HepG2 (cell line): ENCODE data around the gene ANO9. TPM values are rescaled to one million over a fixed set of nuclear protein-coding genes. Genes with fewer than 3 reads are reported as not detected.

Experiments
- CREB3 ChIP-seq: sonication (generic); formaldehyde crosslinking; IDR thresholded peaks from 2 replicates; pipeline ENCODE4 v1.5.0; 2020; ENCODE audit warnings: missing genetic modification reagents
- ELF4 ChIP-seq: sonication (generic); formaldehyde crosslinking; IDR thresholded peaks from 2 replicates; pipeline ENCODE4 v1.5.0; 2020; ENCODE audit warnings: missing genetic modification reagents, mild to moderate bottlenecking, moderate library complexity, borderline replicate concordance
- FOXK1 ChIP-seq: sonication (generic); formaldehyde crosslinking; IDR thresholded peaks from 2 replicates; pipeline ENCODE4 v1.4.0; 2020; ENCODE audit warnings: low read depth, missing genetic modification reagents, borderline replicate concordance
- GLI4 ChIP-seq: sonication (generic); formaldehyde crosslinking; IDR thresholded peaks from 2 replicates; pipeline ENCODE4 v1.5.1; 2020; ENCODE audit warnings: missing genetic modification reagents, mild to moderate bottlenecking, moderate library complexity, borderline replicate concordance
- GMEB1 ChIP-seq: sonication (generic); formaldehyde crosslinking; IDR thresholded peaks from 2 replicates; pipeline ENCODE4 v1.5.1; 2020; ENCODE audit warnings: missing genetic modification reagents, mild to moderate bottlenecking, borderline replicate concordance
- HES4 ChIP-seq: sonication (generic); formaldehyde crosslinking; IDR thresholded peaks from 2 replicates; pipeline ENCODE4 v1.9.0; 2021; ENCODE audit warnings: mild to moderate bottlenecking, missing genetic modification reagents, borderline replicate concordance
- HIC2 ChIP-seq: sonication (generic); formaldehyde crosslinking; IDR thresholded peaks from 2 replicates; pipeline ENCODE4 v1.9.0; 2022; ENCODE audit warnings: low read depth, missing genetic modification reagents
- RNF2 ChIP-seq: fragments of 450-650 bp; conservative IDR thresholded peaks from 2 replicates; pipeline ENCODE4 v1.6.1; 2016; ENCODE audit warnings: low read depth
- SAP130 ChIP-seq: IDR thresholded peaks from 2 replicates; pipeline ENCODE4 v1.6.1; 2016; ENCODE audit warnings: low read depth
- SIX4 ChIP-seq: sonication (generic); formaldehyde crosslinking; IDR thresholded peaks from 2 replicates; pipeline ENCODE4 v1.4.0; 2020; ENCODE audit warnings: missing genetic modification reagents
- SMARCE1 ChIP-seq: fragments of 450-650 bp; IDR thresholded peaks from 2 replicates; pipeline ENCODE4 v1.6.1; 2017; ENCODE audit warnings: borderline replicate concordance
- ZBTB1 ChIP-seq: sonication (generic); formaldehyde crosslinking; IDR thresholded peaks from 2 replicates; pipeline ENCODE4 v1.4.0; 2020; ENCODE audit warnings: missing genetic modification reagents, borderline replicate concordance
- ZNF205 ChIP-seq: IDR thresholded peaks from 2 replicates; pipeline ENCODE4 v1.6.1; 2018; ENCODE audit warnings: missing biosample characterization, missing genetic modification reagents
- ZNF468 ChIP-seq: sonication (generic); formaldehyde crosslinking; IDR thresholded peaks from 2 replicates; pipeline ENCODE4 v1.8.0; 2022; ENCODE audit warnings: mild to moderate bottlenecking, moderate library complexity, missing genetic modification reagents
- ZNF687 ChIP-seq: sonication (generic); formaldehyde crosslinking; IDR thresholded peaks from 2 replicates; pipeline ENCODE4 v1.5.1; 2020; ENCODE audit warnings: mild to moderate bottlenecking, missing genetic modification reagents, moderate library complexity
- ZNF703 ChIP-seq: sonication (generic); formaldehyde crosslinking; IDR thresholded peaks from 2 replicates; pipeline ENCODE4 v1.5.1; 2020; ENCODE audit warnings: missing genetic modification reagents, mild to moderate bottlenecking, moderate library complexity, borderline replicate concordance
- ZNF713 ChIP-seq: sonication (generic); formaldehyde crosslinking; IDR thresholded peaks from 2 replicates; pipeline ENCODE4 v1.4.0; 2020; ENCODE audit warnings: mild to moderate bottlenecking, missing genetic modification reagents
- ZNF839 ChIP-seq: sonication (generic); formaldehyde crosslinking; IDR thresholded peaks from 2 replicates; pipeline ENCODE4 v1.4.0; 2020; ENCODE audit warnings: missing genetic modification reagents, mild to moderate bottlenecking, borderline replicate concordance
- polyA plus RNA-seq, 8 experiments: library from polyadenylated mRNA; depleted of rRNA in 3 of 8; stranded (reverse) in 7 of 8; unstranded in 1 of 8; fragments of >200 nt; fragmentation: Illumina TruSeq in 4 of 8; extraction: Trizol in 4 of 8; gene quantifications; 2 replicates each; pipeline versions ENCODE4 v1.2.1 to v1.2.3, GENCODE V29; 2011 to 2016; ENCODE audit warnings: low read depth in 4 of 8, missing spikeins in 1 of 8, mixed read lengths in 1 of 8; ENCODE audit not compliant: insufficient read depth in 1 of 8
- total RNA-seq, 5 experiments: library from RNA; depleted of rRNA; stranded (reverse); fragments of >200 nt; fragmentation: Illumina TruSeq; extraction: Trizol; gene quantifications; 2 replicates each; pipeline ENCODE4 v1.2.3, GENCODE V29; 2016; ENCODE audit warnings: low read depth in 1 of 5
- TF ChIP-seq, protein P1 (sequence below): sonication (generic); formaldehyde crosslinking; IDR thresholded peaks from 2 replicates; pipeline ENCODE4 v1.4.0; 2020; ENCODE audit warnings: missing genetic modification reagents, borderline replicate concordance

Gene ANO9
- total and polyA plus RNA-seq, 2 of the 13 experiments (the other 11 are each of a cell fraction or from before 2014, with no cell fraction given): 8.9 to 14.3 TPM

GRCh38 chr11:450809-451451 is 9.1 kb upstream of the ANO9 start (continued):
- TF ChIP-seq RNF2: 0 out of 2 replicates have a peak, but pooled peaks have one; percentile 32
- TF ChIP-seq ZNF839: no peak
- 0 out of 2 replicates have a peak, but pooled peaks have one; percentile 10 for TF ChIP-seq HES4 (CRISPR knock-in tag)
- TF ChIP-seq SAP130 (CRISPR knock-in tag): peak; percentile 73
- TF ChIP-seq SIX4 (CRISPR knock-in tag): no peak
- TF ChIP-seq ZNF205 (CRISPR knock-in tag): no peak
- TF ChIP-seq, protein P1, sequence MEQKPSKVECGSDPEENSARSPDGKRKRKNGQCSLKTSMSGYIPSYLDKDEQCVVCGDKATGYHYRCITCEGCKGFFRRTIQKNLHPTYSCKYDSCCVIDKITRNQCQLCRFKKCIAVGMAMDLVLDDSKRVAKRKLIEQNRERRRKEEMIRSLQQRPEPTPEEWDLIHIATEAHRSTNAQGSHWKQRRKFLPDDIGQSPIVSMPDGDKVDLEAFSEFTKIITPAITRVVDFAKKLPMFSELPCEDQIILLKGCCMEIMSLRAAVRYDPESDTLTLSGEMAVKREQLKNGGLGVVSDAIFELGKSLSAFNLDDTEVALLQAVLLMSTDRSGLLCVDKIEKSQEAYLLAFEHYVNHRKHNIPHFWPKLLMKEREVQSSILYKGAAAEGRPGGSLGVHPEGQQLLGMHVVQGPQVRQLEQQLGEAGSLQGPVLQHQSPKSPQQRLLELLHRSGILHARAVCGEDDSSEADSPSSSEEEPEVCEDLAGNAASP (CRISPR knock-in tag): 0 out of 2 replicates have a peak, but pooled peaks have one; percentile 16
- TF ChIP-seq ELF4 (CRISPR knock-in tag): no peak
- TF ChIP-seq ZBTB1 (CRISPR knock-in tag): no peak
- no peak for TF ChIP-seq SMARCE1
- TF ChIP-seq ZNF468 (CRISPR knock-in tag): no peak
- no peak for TF ChIP-seq ZNF703
- TF ChIP-seq GLI4 (CRISPR knock-in tag): no peak
- TF ChIP-seq ZNF687 (CRISPR knock-in tag): peak; percentile 76
- TF ChIP-seq CREB3 (CRISPR knock-in tag): no peak
- TF ChIP-seq GMEB1: no peak
- TF ChIP-seq ZNF713 (CRISPR knock-in tag): peak; percentile 55; the same call in 1 of the 2 replicates
- TF ChIP-seq FOXK1 (CRISPR knock-in tag): peak; percentile 42; the same call in 1 of the 2 replicates
- TF ChIP-seq HIC2 (CRISPR knock-in tag): no peak
